ENCODE measurements around the gene INIP. TPM values are rescaled to one million over a fixed set of nuclear protein-coding genes. Genes with fewer than 3 reads are reported as not detected.
A peak's percentile ranks its signal among the peaks of the same experiment; 100 is the strongest.

INIP gene
- total and polyA plus RNA-seq, 9 of the 15 experiments (the other 6 are each of a cell fraction or from before 2014, with no cell fraction given) = 11.9 to 87.9 (median 37.3) TPM

DNA sequence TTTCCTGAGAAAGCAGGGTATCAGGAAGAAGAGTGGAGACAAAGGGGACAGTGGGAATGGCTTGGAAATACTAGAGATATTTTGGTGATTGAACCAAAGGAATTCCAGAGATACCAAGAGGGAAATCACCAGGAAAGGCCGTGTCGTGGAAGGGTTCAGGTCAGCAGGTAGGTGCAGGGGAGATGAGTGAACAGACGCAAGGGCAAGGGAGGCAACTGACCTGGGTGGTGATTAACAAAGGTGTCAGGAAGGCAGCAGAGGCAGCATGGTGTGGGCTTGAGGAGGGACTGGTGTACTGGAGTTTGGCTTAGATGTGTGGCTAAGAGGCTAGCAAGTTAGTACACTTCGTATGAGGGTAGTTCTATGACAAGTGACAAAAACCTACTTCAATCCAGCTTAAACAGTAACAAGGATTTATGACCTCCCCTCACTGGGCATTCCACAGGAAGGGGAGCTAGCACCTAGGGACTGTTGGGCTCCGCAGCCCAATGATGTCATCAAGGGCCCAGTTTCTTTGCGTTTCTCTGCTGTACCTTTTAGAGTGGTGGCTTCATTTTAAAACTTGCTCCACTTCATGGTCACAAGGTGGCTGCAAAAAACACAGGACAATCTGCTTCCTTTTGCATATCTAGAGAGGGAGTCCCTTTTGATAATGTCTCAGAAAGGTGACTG lies 37.0 kb downstream of the INIP start:
- WGBS (ENCODE audit: insufficient coverage, low coverage, missing lambda C conversion rate) = 23% methylated on average over 6 of the region's 6 CpGs
- in situ Hi-C loops (cut with MboI) = no loop called here
- Histone ChIP-seq H3K9me1 (ENCODE audit: control insufficient read depth, insufficient read depth, low read length) (no peaks in the 10 kb centered on the region), H3K4me3 (no peak overlapping the region), H3K27me3 (ENCODE audit: control insufficient read depth in 2 of 2, insufficient read depth in 2 of 2, low read length in 2 of 2) (no peaks in the 10 kb centered on the region; a peak in 1 of 5 replicates), H3K36me3 (ENCODE audit: control insufficient read depth, insufficient read depth, low read length) (peaks cover 5% of the 10 kb centered on the region; the same call in 2 of the 3 replicates), H3K9ac (ENCODE audit: insufficient read depth in 1 of 2, low read depth in 2 of 2, low read length in 2 of 2) (no peak overlapping the region), H4K20me1 (replicated peaks; ENCODE audit: control insufficient read depth, insufficient read depth, low read length) (no peaks in the 10 kb centered on the region), H3K4me2 (ENCODE audit: insufficient read depth, low read length) (no peak overlapping the region), H3K9me3 (replicated peaks; ENCODE audit: control insufficient read depth, insufficient read depth, low read depth, low read length) (peaks cover 4% of the 10 kb centered on the region; the same call in 1 of the 2 replicates), H3K4me1 (replicated peaks in 1 of 2; ENCODE audit: control insufficient read depth in 2 of 2, insufficient read depth in 2 of 2, low read length in 2 of 2) (no peaks in the 10 kb centered on the region), H3K79me2 (ENCODE audit: control insufficient read depth, insufficient read depth, low read length) (no peaks in the 10 kb centered on the region), H2AFZ (ENCODE audit: low read depth, low read length) (0 out of 2 replicates have a peak overlapping the region, but pooled peaks have one; percentile 35), H3K27ac (ENCODE audit: extremely low read depth, low read depth, low read length) (no peak overlapping the region)
- DNase-seq (ENCODE audit: extremely low read depth in 1 of 4, low spot score in 3 of 4) = no peak
- ATAC-seq = peak; percentile 48
- ChIA-PET POLR2A (interaction anchor here (0.6 kb wide), 1 partner anchor 274 kb away, joined by 3 read pairs; no protein-coding TSS in a partner anchor), CTCF (ENCODE audit: low intra/inter-chr PET ratio) (interaction anchor here (0.6 kb wide), 1 partner anchor 230 kb away, joined by 3 read pairs; no protein-coding TSS in a partner anchor)
- FAIRE-seq = no peak
- TF ChIP-seq ATF3 (IDR thresholded peaks at IDR 0.05) (peak; percentile 45; the same call in 1 of the 2 replicates), ATF3 (CRISPR knock-in tag; conservative IDR thresholded peaks at IDR 0.05) (no peak), RAD21 (CRISPR knock-in tag; conservative IDR thresholded peaks at IDR 0.05 in 1 of 2, IDR thresholded peaks at IDR 0.05 in 1 of 2) (peak in 1 of 2 experiments; percentile 17; a peak in 1 of 4 replicates), ATF7 (IDR thresholded peaks at IDR 0.05) (peak; percentile 52; the same call in 1 of the 2 replicates), FOXJ2 (tag; IDR thresholded peaks at IDR 0.05) (no peak), ZNF282 (CRISPR knock-in tag; IDR thresholded peaks at IDR 0.05) (no peak), THAP12 (CRISPR knock-in tag; IDR thresholded peaks at IDR 0.05) (no peak)
- intact Hi-C loops (cut with micrococcal nuclease) = no loop called here
- no TSS peak for BruUV-seq (replicated peaks)
